Measurements from ENCODE around the gene DPP6.
A peak's percentile ranks its signal among the peaks of the same experiment; 100 is the strongest.
"Not testable (repeated sequence)": the region's sequence is repeated elsewhere in the genome, so short reads cannot be mapped to it uniquely, and the experiment has no call there.

The DPP6 gene

GRCh38 chr7:154919344-154920225, 867.4 kb downstream of the DPP6 start:
- no peak for DNase-seq

GRCh38 chr7:154922472-154922871, 870.3 kb downstream of the DPP6 start:
- not testable (repeated sequence) for DNase-seq

- peak; percentile 79 for DNase-seq
Observed at GRCh38 chr7:154927624-154928125, 875.5 kb downstream of the DPP6 start.

- peak; percentile 29 for DNase-seq
Observed at GRCh38 chr7:154928136-154929005, 876.2 kb downstream of the DPP6 start.

GRCh38 chr7:154929006-154929726, 877.0 kb downstream of the DPP6 start:
- no peak for DNase-seq

- DNase-seq, result no peak
Observed at GRCh38 chr7:154931906-154932305, 879.7 kb downstream of the DPP6 start.

GRCh38 chr7:154934353-154934952, 882.3 kb downstream of the DPP6 start:
- DNase-seq, result not testable (repeated sequence)

GRCh38 chr7:154937837-154938236, 885.6 kb downstream of the DPP6 start:
- DNase-seq, result no peak

- no peak for DNase-seq
Observed at GRCh38 chr7:154942691-154943090, 890.5 kb downstream of the DPP6 start.

Data from activated gamma-delta T cell treated with Interleukin-2 at 50 U/mL for 16 hours (primary cell).